Measurements from ENCODE around the gene MACF1. TPM values are rescaled to one million over a fixed set of nuclear protein-coding genes. Genes with fewer than 3 reads are reported as not detected.

MACF1 gene
- total RNA-seq, 1 experiment from 2014 or later: 104 TPM

DNA sequence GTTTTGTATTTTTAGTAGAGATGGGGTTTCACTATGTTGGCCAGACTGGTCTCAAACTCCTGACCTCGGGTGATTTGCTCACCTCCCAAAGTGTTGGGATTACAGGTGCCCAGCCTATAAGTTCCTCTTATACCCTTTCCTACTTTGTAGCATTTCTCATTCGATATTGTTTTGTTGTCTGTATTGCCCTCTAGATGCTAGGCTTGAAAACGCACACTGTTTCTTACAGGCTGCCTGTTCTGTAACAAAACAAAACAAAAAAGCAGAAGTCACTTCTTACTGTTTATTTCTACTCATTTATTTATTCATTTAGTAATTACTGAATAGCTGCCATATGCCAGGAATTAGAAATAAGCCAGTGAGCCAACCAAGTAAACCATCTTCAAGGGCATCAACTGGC is 150.1 kb downstream of the MACF1 start:
- Histone ChIP-seq H3K36me3 (ENCODE audit: control insufficient read depth, insufficient read depth, low read length) (peaks cover 2% of the 10 kb centered on the region), H3K27me3 (replicated peaks; ENCODE audit: control insufficient read depth, insufficient read depth, low read length) (no peaks in the 10 kb centered on the region), H3K9me3 (no peaks in the 10 kb centered on the region), H3K4me1 (no peaks in the 10 kb centered on the region), H3K4me3 (ENCODE audit: low read depth, low read length) (no peak overlapping the region)
- TF ChIP-seq, protein P1, sequence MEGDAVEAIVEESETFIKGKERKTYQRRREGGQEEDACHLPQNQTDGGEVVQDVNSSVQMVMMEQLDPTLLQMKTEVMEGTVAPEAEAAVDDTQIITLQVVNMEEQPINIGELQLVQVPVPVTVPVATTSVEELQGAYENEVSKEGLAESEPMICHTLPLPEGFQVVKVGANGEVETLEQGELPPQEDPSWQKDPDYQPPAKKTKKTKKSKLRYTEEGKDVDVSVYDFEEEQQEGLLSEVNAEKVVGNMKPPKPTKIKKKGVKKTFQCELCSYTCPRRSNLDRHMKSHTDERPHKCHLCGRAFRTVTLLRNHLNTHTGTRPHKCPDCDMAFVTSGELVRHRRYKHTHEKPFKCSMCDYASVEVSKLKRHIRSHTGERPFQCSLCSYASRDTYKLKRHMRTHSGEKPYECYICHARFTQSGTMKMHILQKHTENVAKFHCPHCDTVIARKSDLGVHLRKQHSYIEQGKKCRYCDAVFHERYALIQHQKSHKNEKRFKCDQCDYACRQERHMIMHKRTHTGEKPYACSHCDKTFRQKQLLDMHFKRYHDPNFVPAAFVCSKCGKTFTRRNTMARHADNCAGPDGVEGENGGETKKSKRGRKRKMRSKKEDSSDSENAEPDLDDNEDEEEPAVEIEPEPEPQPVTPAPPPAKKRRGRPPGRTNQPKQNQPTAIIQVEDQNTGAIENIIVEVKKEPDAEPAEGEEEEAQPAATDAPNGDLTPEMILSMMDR (IDR thresholded peaks at IDR 0.05; ENCODE audit: insufficient read depth in 1 of 2, low read depth in 1 of 2, low read length in 1 of 2, severe bottlenecking in 1 of 2, unreplicated experiment in 1 of 2): no peak
- DNase-seq: no peak
- ChIA-PET POLR2A (no interaction called here), CTCF (no interaction called here)
- no TSS peak for BruUV-seq (replicated peaks)
- H3K36me3 Mint-ChIP-seq (ENCODE audit: insufficient read depth, unreplicated experiment): peaks cover 82% of the 10 kb centered on the region
- no peak overlapping the region for H3K4me3 Mint-ChIP-seq (ENCODE audit: unreplicated experiment)
- H3K27ac Mint-ChIP-seq (ENCODE audit: unreplicated experiment): no peak overlapping the region
- no peaks in the 10 kb centered on the region for H3K9me3 Mint-ChIP-seq (ENCODE audit: unreplicated experiment)
- intact Hi-C loops (cut with micrococcal nuclease; ENCODE audit: unreplicated experiment): no loop called here
- H3K4me1 Mint-ChIP-seq (ENCODE audit: low read depth, unreplicated experiment): no peaks in the 10 kb centered on the region
- H3K27me3 Mint-ChIP-seq (ENCODE audit: insufficient read depth, unreplicated experiment): no peaks in the 10 kb centered on the region

DNA sequence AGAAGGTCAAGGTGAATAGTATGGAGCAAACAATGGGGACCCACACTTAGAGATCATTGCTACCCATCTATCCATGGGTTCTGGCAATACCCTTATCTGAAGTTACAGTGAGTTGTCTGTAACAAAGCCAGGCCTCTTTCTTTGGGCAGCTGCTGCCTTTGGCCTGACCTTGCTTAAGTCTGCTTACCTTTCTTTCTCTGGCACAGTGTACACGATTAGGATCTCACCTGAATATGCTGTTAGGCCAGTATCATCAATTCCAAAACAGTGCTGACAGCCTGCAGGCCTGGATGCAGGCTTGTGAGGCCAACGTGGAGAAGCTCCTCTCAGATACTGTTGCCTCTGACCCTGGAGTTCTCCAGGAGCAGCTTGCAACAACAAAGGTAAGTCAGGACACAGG is 154.0 kb downstream of the MACF1 start:
- no peak overlapping the region for H3K27ac Mint-ChIP-seq (ENCODE audit: unreplicated experiment)
- POLR2A ChIA-PET: no interaction called here
- Histone ChIP-seq H3K4me3 (ENCODE audit: low read depth, low read length) (no peak overlapping the region), H3K36me3 (ENCODE audit: control insufficient read depth, insufficient read depth, low read length) (no peaks in the 10 kb centered on the region), H3K27me3 (replicated peaks; ENCODE audit: control insufficient read depth, insufficient read depth, low read length) (no peaks in the 10 kb centered on the region), H3K9me3 (no peaks in the 10 kb centered on the region), H3K4me1 (no peaks in the 10 kb centered on the region)
- no peaks in the 10 kb centered on the region for H3K9me3 Mint-ChIP-seq (ENCODE audit: unreplicated experiment)
- DNase-seq: no peak
- no peak overlapping the region for H3K4me3 Mint-ChIP-seq (ENCODE audit: unreplicated experiment)
- TF ChIP-seq, protein P1 (IDR thresholded peaks at IDR 0.05; ENCODE audit: insufficient read depth in 1 of 2, low read depth in 1 of 2, low read length in 1 of 2, severe bottlenecking in 1 of 2, unreplicated experiment in 1 of 2): no peak
- H3K4me1 Mint-ChIP-seq (ENCODE audit: low read depth, unreplicated experiment): no peaks in the 10 kb centered on the region
- CTCF ChIA-PET: no interaction called here
- H3K27me3 Mint-ChIP-seq (ENCODE audit: insufficient read depth, unreplicated experiment): no peaks in the 10 kb centered on the region
- intact Hi-C loops (cut with micrococcal nuclease; ENCODE audit: unreplicated experiment): no loop called here
- BruUV-seq (replicated peaks): no TSS peak
- peaks cover 74% of the 10 kb centered on the region for H3K36me3 Mint-ChIP-seq (ENCODE audit: insufficient read depth, unreplicated experiment)

DNA sequence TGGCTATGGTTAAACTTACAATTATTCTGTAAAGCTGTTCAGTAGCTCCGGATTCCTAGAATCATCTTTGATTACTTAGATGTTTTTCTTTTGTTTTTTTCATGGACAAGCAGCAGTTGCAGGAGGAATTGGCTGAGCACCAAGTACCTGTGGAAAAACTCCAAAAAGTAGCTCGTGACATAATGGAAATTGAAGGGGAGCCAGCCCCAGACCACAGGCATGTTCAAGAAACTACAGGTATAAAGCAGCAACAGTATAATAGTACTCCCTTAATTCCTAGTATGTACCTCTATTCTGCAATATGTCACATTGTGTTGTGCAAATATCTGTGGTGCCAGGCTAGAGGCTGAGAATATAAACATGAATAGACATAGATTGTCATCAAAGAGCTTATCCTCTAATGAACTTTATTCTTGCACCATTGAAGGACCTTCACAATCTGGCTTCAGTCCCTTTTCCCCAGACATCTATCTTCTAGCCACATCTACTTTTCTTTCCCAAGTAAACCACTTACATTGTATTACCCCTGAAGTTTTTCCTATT is 154.6 kb downstream of the MACF1 start:
- POLR2A ChIA-PET: no interaction called here
- no TSS peak for BruUV-seq (replicated peaks)
- Mint-ChIP-seq H3K9me3 (ENCODE audit: unreplicated experiment) (no peaks in the 10 kb centered on the region), H3K27me3 (ENCODE audit: insufficient read depth, unreplicated experiment) (no peaks in the 10 kb centered on the region), H3K27ac (ENCODE audit: unreplicated experiment) (no peak overlapping the region), H3K36me3 (ENCODE audit: insufficient read depth, unreplicated experiment) (peaks cover 74% of the 10 kb centered on the region), H3K4me3 (ENCODE audit: unreplicated experiment) (no peak overlapping the region), H3K4me1 (ENCODE audit: low read depth, unreplicated experiment) (no peaks in the 10 kb centered on the region)
- DNase-seq: no peak
- intact Hi-C loops (cut with micrococcal nuclease; ENCODE audit: unreplicated experiment): no loop called here
- Histone ChIP-seq H3K4me1 (no peaks in the 10 kb centered on the region), H3K36me3 (ENCODE audit: control insufficient read depth, insufficient read depth, low read length) (no peaks in the 10 kb centered on the region), H3K4me3 (ENCODE audit: low read depth, low read length) (no peak overlapping the region), H3K27me3 (replicated peaks; ENCODE audit: control insufficient read depth, insufficient read depth, low read length) (no peaks in the 10 kb centered on the region), H3K9me3 (no peaks in the 10 kb centered on the region)
- CTCF ChIA-PET: no interaction called here
- TF ChIP-seq, protein P1 (IDR thresholded peaks at IDR 0.05; ENCODE audit: insufficient read depth in 1 of 2, low read depth in 1 of 2, low read length in 1 of 2, severe bottlenecking in 1 of 2, unreplicated experiment in 1 of 2): no peak

Data from Caco-2 (cell line).